ENCODE measurements around the gene CCDC13. TPM values are rescaled to one million over a fixed set of nuclear protein-coding genes. Genes with fewer than 3 reads are reported as not detected.

The CCDC13 gene
- total RNA-seq, 2 experiments from 2014 or later: 0.42 to 0.52 TPM

Other genes with a start within 250 kb of the CCDC13 start
- gene SEC22C, start 191.3 kb downstream of the CCDC13 start, total RNA-seq: 10 to 100 TPM; 46.8 to 46.9 TPM
- gene SS18L2, start 182.4 kb downstream of the CCDC13 start, total RNA-seq: 10 to 100 TPM; 86.8 to 92.1 TPM
- gene NKTR, start 172.6 kb downstream of the CCDC13 start, total RNA-seq: 10 to 100 TPM; 46.8 to 51.4 TPM
- 1 to 10 TPM; 1.1 to 1.2 TPM for gene ZBTB47, start 119.6 kb downstream of the CCDC13 start, total RNA-seq
- not detected for gene KLHL40, start 87.7 kb downstream of the CCDC13 start, total RNA-seq
- not detected for gene HHATL, start 70.5 kb downstream of the CCDC13 start, total RNA-seq
- 10 to 100 TPM; 90.6 to 92.0 TPM for gene HIGD1A, start 31.2 kb upstream of the CCDC13 start, total RNA-seq
- gene ACKR2, start 36.2 kb upstream of the CCDC13 start, total RNA-seq: 1 to 10 TPM; 1.3 to 1.4 TPM
- not detected for gene CYP8B1, start 102.6 kb upstream of the CCDC13 start, total RNA-seq
- under 1 TPM; 0.86 to 0.91 TPM for gene ZNF662, start 132.9 kb upstream of the CCDC13 start, total RNA-seq
- not detected for gene GASK1A, start 206.1 kb upstream of the CCDC13 start, total RNA-seq

Measured in activated CD8-positive, alpha-beta memory T cell treated with anti-CD3 and anti-CD28 coated beads for 36 hours (primary cell).